Measurements from ENCODE around the gene ALOX15B. TPM values are rescaled to one million over a fixed set of nuclear protein-coding genes. Genes with fewer than 3 reads are reported as not detected.

The ALOX15B gene
- total and polyA plus RNA-seq, 10 donors: 0.13 to 7.8 (median 2.7) TPM

GRCh38 chr17:8095361-8095760 is 56.5 kb downstream of the ALOX15B start:
- no peak for DNase-seq
- Histone ChIP-seq H3K27ac (no peak overlapping the region), H3K4me3 (no peak overlapping the region), H3K4me1 (peaks cover 0 to 21% (median 8%) of the 10 kb centered on the region in 6 donors), H3K9me3 (no peaks in the 10 kb centered on the region), H3K36me3 (no peaks in the 10 kb centered on the region), H3K27me3 (replicated peaks in 1 of 7) (peaks cover 0 to 55% (median 0%) of the 10 kb centered on the region in 7 donors)
- TF ChIP-seq POLR2A (IDR thresholded peaks at IDR 0.05) (no peak), CTCF (IDR thresholded peaks at IDR 0.05 in 8 of 11, conservative IDR thresholded peaks at IDR 0.05 in 3 of 11) (no peak), POLR2AphosphoS5 (IDR thresholded peaks at IDR 0.05) (no peak)
- 68 to 91% (median 71%) methylated on average over 6 of the region's 6 CpGs for WGBS, 5 donors
- intact Hi-C loops (cut with DNase I; ENCODE audit: low total_unique reads): no loop called here

- DNase-seq: no peak
- intact Hi-C loops (cut with DNase I; ENCODE audit: low total_unique reads): no loop called here
Measured at GRCh38 chr17:8096541-8096940, 57.7 kb downstream of the ALOX15B start.

More at GRCh38 chr17:8096541-8096940, 57.7 kb downstream of the ALOX15B start:
- WGBS, 5 donors: 85 to 98% (median 92%) methylated on average over 7 to 8 of the region's 8 CpGs
- Histone ChIP-seq H3K27ac (no peak overlapping the region), H3K36me3 (no peaks in the 10 kb centered on the region), H3K27me3 (replicated peaks in 1 of 7) (peaks cover 0 to 44% (median 0%) of the 10 kb centered on the region in 7 donors), H3K4me1 (peaks cover 0 to 9% (median 3%) of the 10 kb centered on the region in 6 donors), H3K4me3 (no peak overlapping the region), H3K9me3 (no peaks in the 10 kb centered on the region)
- TF ChIP-seq POLR2AphosphoS5 (IDR thresholded peaks at IDR 0.05): no peak

Small RNA genes within 50 kb of the gene (microRNA-seq; reads per million reads assigned to microRNA genes)
- 0 reads per million in 3 donors for gene MIR4314

Small RNA genes within 50 kb of the gene (small RNA-seq; reads per million reads assigned to genes)
- 0 reads per million in 4 donors for gene MIR4314

Other genes with a start within 250 kb of the ALOX15B start
- gene KDM6B, start 204.8 kb upstream of the ALOX15B start, total RNA-seq: 100 to 1,000 TPM in 1 of 7 donors, 10 to 100 TPM in 6; 22.3 to 110 (median 60.8) TPM
- 10 to 100 TPM in 1 of 3 donors, 1 to 10 TPM in 2; 2.9 to 11.7 (median 4.0) TPM for gene KDM6B, start 204.8 kb upstream of the ALOX15B start, polyA plus RNA-seq
- gene TMEM88, start 184.0 kb upstream of the ALOX15B start, total RNA-seq: 10 to 100 TPM in 5 of 7 donors, 1 to 10 TPM in 2; 5.2 to 31.8 (median 18.0) TPM
- gene TMEM88, start 184.0 kb upstream of the ALOX15B start, polyA plus RNA-seq: 10 to 100 TPM in 1 of 3 donors, 1 to 10 TPM in 2; 5.5 to 26.2 (median 9.5) TPM
- gene NAA38, start 181.5 kb upstream of the ALOX15B start, total RNA-seq: 100 to 1,000 TPM in 1 of 7 donors, 10 to 100 TPM in 6; 51.0 to 111 (median 56.9) TPM
- 100 to 1,000 TPM; 119 to 185 (median 182) TPM for gene NAA38, start 181.5 kb upstream of the ALOX15B start, polyA plus RNA-seq
- gene CYB5D1, start 181.1 kb upstream of the ALOX15B start, total RNA-seq: 10 to 100 TPM in 1 of 7 donors, 1 to 10 TPM in 6; 4.1 to 13.2 (median 5.9) TPM
- gene CYB5D1, start 181.1 kb upstream of the ALOX15B start, polyA plus RNA-seq: 1 to 10 TPM; 2.1 to 3.8 (median 2.9) TPM
- 100 to 1,000 TPM in 2 of 7 donors, 10 to 100 TPM in 5; 60.9 to 117 (median 83.6) TPM for gene CHD3, start 150.3 kb upstream of the ALOX15B start, total RNA-seq
- gene CHD3, start 150.3 kb upstream of the ALOX15B start, polyA plus RNA-seq: 10 to 100 TPM; 37.0 to 84.3 (median 71.8) TPM
- 10 to 100 TPM in 1 of 7 donors, 1 to 10 TPM in 6; 2.5 to 20.7 (median 3.4) TPM for gene RNF227, start 122.8 kb upstream of the ALOX15B start, total RNA-seq
- gene RNF227, start 122.8 kb upstream of the ALOX15B start, polyA plus RNA-seq: 1 to 10 TPM; 2.4 to 4.0 (median 3.8) TPM
- gene KCNAB3, start 109.2 kb upstream of the ALOX15B start, total RNA-seq: 1 to 10 TPM; 1.1 to 6.3 (median 4.2) TPM
- 1 to 10 TPM; 2.3 to 5.6 (median 2.9) TPM for gene KCNAB3, start 109.2 kb upstream of the ALOX15B start, polyA plus RNA-seq
- 100 to 1,000 TPM in 3 of 7 donors, 10 to 100 TPM in 4; 71.1 to 120 (median 98.9) TPM for gene TRAPPC1, start 107.1 kb upstream of the ALOX15B start, total RNA-seq
- gene TRAPPC1, start 107.1 kb upstream of the ALOX15B start, polyA plus RNA-seq: 100 to 1,000 TPM; 128 to 172 (median 135) TPM
- gene CNTROB, start 106.9 kb upstream of the ALOX15B start, total RNA-seq: 10 to 100 TPM; 22.6 to 27.0 (median 25.2) TPM
- 10 to 100 TPM; 19.6 to 27.1 (median 24.2) TPM for gene CNTROB, start 106.9 kb upstream of the ALOX15B start, polyA plus RNA-seq
- under 1 TPM in 2 of 7 donors, not detected in 5; 0.07 to 0.43 TPM for gene GUCY2D, start 36.4 kb upstream of the ALOX15B start, total RNA-seq
- gene GUCY2D, start 36.4 kb upstream of the ALOX15B start, polyA plus RNA-seq: under 1 TPM in 1 of 3 donors, not detected in 2; 0.03 TPM
- gene ALOX12B, start 48.7 kb downstream of the ALOX15B start, total RNA-seq: 1 to 10 TPM in 2 of 7 donors, under 1 TPM in 1, not detected in 4; 0.47 to 1.3 (median 1.0) TPM
- gene ALOX12B, start 48.7 kb downstream of the ALOX15B start, polyA plus RNA-seq: under 1 TPM; 0.80 to 0.89 (median 0.83) TPM
- gene ALOXE3, start 79.5 kb downstream of the ALOX15B start, total RNA-seq: not detected
- gene ALOXE3, start 79.5 kb downstream of the ALOX15B start, polyA plus RNA-seq: under 1 TPM in 1 of 3 donors, not detected in 2; 0.03 TPM
- gene HES7, start 85.0 kb downstream of the ALOX15B start, total RNA-seq: under 1 TPM in 2 of 7 donors, not detected in 5; 0.41 to 0.67 TPM
- gene HES7, start 85.0 kb downstream of the ALOX15B start, polyA plus RNA-seq: under 1 TPM; 0.04 to 0.53 (median 0.32) TPM
- gene PER1, start 113.3 kb downstream of the ALOX15B start, total RNA-seq: 100 to 1,000 TPM in 2 of 7 donors, 10 to 100 TPM in 5; 68.0 to 213 (median 73.5) TPM
- gene PER1, start 113.3 kb downstream of the ALOX15B start, polyA plus RNA-seq: 10 to 100 TPM; 12.6 to 83.0 (median 17.5) TPM
- 10 to 100 TPM; 37.5 to 94.8 (median 65.7) TPM for gene VAMP2, start 123.9 kb downstream of the ALOX15B start, total RNA-seq
- gene VAMP2, start 123.9 kb downstream of the ALOX15B start, polyA plus RNA-seq: 10 to 100 TPM; 38.7 to 57.8 (median 38.8) TPM
- 10 to 100 TPM; 13.0 to 42.2 (median 22.4) TPM for gene TMEM107, start 137.3 kb downstream of the ALOX15B start, total RNA-seq
- gene TMEM107, start 137.3 kb downstream of the ALOX15B start, polyA plus RNA-seq: 10 to 100 TPM in 2 of 3 donors, 1 to 10 TPM in 1; 8.1 to 14.0 (median 11.9) TPM
- gene BORCS6, start 151.1 kb downstream of the ALOX15B start, total RNA-seq: 10 to 100 TPM in 6 of 7 donors, 1 to 10 TPM in 1; 9.5 to 14.6 (median 12.3) TPM
- 10 to 100 TPM in 2 of 3 donors, 1 to 10 TPM in 1; 10.0 to 16.5 (median 12.9) TPM for gene BORCS6, start 151.1 kb downstream of the ALOX15B start, polyA plus RNA-seq
- gene AURKB, start 171.5 kb downstream of the ALOX15B start, total RNA-seq: 10 to 100 TPM in 4 of 7 donors, 1 to 10 TPM in 3; 2.4 to 21.0 (median 10.6) TPM
- 10 to 100 TPM in 2 of 3 donors, 1 to 10 TPM in 1; 6.2 to 30.9 (median 10.5) TPM for gene AURKB, start 171.5 kb downstream of the ALOX15B start, polyA plus RNA-seq
- 100 to 1,000 TPM in 3 of 7 donors, 10 to 100 TPM in 4; 53.9 to 131 (median 91.3) TPM for gene CTC1, start 209.0 kb downstream of the ALOX15B start, total RNA-seq
- gene CTC1, start 209.0 kb downstream of the ALOX15B start, polyA plus RNA-seq: 10 to 100 TPM; 16.6 to 47.4 (median 22.6) TPM
- 10 to 100 TPM; 14.0 to 70.3 (median 30.8) TPM for gene PFAS, start 210.2 kb downstream of the ALOX15B start, total RNA-seq
- gene PFAS, start 210.2 kb downstream of the ALOX15B start, polyA plus RNA-seq: 10 to 100 TPM; 12.6 to 22.8 (median 14.1) TPM
- 10 to 100 TPM; 18.9 to 25.6 (median 21.2) TPM for gene RANGRF, start 249.6 kb downstream of the ALOX15B start, total RNA-seq
- gene RANGRF, start 249.6 kb downstream of the ALOX15B start, polyA plus RNA-seq: 10 to 100 TPM; 52.1 to 55.9 (median 54.1) TPM